ENCODE measurements around the gene MSL1. TPM values are rescaled to one million over a fixed set of nuclear protein-coding genes. Genes with fewer than 3 reads are reported as not detected.

MSL1 gene
- total and polyA plus RNA-seq, 2 of the 13 experiments (the other 11 are each of a cell fraction or from before 2014, with no cell fraction given): 63.8 to 88.5 TPM

DNA sequence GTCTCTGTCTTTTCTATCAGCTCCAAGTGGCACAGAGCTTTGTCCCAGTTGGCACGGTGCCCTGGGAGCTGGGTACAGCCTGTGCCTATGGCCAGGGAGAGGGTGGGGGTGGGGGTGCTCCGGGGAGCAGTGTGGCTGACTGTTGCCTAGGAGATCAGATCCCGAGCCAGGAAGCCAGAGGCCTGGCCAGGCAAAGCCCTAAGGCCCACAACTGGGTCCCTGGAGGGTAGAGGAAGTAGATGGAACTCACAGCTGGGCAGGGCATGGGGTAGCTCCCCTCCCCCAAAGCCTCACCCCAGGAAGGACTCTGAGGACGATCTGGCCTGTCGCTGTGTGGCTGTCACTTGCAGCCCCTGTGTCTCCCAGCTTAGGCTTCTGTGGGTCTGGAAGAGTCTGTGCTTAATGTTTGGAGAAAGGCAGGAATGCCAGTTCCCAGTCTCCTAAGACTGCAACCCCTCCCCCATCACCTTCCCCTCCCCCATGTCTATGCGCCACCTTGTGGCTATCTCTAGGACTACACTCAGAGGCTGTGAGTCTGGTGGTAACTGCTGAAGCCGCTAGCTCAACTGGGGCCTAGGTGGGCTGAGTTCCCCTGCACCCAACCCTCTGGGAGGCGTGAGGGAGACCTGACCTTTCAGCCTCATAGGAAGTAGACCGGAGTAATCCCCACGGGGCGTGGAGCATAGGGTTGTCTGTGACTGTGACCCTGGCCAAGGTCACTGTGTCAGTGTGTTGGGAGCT, 46.4 kb upstream of the MSL1 start (continued):
- TF ChIP-seq, protein P1, sequence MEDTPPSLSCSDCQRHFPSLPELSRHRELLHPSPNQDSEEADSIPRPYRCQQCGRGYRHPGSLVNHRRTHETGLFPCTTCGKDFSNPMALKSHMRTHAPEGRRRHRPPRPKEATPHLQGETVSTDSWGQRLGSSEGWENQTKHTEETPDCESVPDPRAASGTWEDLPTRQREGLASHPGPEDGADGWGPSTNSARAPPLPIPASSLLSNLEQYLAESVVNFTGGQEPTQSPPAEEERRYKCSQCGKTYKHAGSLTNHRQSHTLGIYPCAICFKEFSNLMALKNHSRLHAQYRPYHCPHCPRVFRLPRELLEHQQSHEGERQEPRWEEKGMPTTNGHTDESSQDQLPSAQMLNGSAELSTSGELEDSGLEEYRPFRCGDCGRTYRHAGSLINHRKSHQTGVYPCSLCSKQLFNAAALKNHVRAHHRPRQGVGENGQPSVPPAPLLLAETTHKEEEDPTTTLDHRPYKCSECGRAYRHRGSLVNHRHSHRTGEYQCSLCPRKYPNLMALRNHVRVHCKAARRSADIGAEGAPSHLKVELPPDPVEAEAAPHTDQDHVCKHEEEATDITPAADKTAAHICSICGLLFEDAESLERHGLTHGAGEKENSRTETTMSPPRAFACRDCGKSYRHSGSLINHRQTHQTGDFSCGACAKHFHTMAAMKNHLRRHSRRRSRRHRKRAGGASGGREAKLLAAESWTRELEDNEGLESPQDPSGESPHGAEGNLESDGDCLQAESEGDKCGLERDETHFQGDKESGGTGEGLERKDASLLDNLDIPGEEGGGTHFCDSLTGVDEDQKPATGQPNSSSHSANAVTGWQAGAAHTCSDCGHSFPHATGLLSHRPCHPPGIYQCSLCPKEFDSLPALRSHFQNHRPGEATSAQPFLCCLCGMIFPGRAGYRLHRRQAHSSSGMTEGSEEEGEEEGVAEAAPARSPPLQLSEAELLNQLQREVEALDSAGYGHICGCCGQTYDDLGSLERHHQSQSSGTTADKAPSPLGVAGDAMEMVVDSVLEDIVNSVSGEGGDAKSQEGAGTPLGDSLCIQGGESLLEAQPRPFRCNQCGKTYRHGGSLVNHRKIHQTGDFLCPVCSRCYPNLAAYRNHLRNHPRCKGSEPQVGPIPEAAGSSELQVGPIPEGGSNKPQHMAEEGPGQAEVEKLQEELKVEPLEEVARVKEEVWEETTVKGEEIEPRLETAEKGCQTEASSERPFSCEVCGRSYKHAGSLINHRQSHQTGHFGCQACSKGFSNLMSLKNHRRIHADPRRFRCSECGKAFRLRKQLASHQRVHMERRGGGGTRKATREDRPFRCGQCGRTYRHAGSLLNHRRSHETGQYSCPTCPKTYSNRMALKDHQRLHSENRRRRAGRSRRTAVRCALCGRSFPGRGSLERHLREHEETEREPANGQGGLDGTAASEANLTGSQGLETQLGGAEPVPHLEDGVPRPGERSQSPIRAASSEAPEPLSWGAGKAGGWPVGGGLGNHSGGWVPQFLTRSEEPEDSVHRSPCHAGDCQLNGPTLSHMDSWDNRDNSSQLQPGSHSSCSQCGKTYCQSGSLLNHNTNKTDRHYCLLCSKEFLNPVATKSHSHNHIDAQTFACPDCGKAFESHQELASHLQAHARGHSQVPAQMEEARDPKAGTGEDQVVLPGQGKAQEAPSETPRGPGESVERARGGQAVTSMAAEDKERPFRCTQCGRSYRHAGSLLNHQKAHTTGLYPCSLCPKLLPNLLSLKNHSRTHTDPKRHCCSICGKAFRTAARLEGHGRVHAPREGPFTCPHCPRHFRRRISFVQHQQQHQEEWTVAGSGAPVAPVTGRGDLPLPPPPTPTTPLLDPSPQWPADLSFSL (CRISPR knock-in tag; IDR thresholded peaks at IDR 0.05): no peak
- 0 out of 2 replicates have a peak, but pooled peaks have one; percentile 43 for TF ChIP-seq ZNF761 (CRISPR knock-in tag; conservative IDR thresholded peaks at IDR 0.05)
- no peak for TF ChIP-seq KLF15 (CRISPR knock-in tag; IDR thresholded peaks at IDR 0.05; ENCODE audit: borderline replicate concordance)
- TF ChIP-seq, protein P2, sequence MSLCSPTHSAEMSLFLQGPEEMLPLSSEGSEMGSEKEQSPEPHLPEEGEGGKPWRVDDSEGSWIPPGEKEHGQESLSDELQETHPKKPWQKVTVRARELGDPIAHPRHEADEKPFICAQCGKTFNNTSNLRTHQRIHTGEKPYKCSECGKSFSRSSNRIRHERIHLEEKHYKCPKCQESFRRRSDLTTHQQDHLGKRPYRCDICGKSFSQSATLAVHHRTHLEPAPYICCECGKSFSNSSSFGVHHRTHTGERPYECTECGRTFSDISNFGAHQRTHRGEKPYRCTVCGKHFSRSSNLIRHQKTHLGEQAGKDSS (CRISPR knock-in tag; IDR thresholded peaks at IDR 0.05; ENCODE audit: borderline replicate concordance, low read depth): no peak; the same call in 1 of the 2 replicates
- no peak for TF ChIP-seq DMAP1 (CRISPR knock-in tag; IDR thresholded peaks at IDR 0.05)
- TF ChIP-seq, protein P3, sequence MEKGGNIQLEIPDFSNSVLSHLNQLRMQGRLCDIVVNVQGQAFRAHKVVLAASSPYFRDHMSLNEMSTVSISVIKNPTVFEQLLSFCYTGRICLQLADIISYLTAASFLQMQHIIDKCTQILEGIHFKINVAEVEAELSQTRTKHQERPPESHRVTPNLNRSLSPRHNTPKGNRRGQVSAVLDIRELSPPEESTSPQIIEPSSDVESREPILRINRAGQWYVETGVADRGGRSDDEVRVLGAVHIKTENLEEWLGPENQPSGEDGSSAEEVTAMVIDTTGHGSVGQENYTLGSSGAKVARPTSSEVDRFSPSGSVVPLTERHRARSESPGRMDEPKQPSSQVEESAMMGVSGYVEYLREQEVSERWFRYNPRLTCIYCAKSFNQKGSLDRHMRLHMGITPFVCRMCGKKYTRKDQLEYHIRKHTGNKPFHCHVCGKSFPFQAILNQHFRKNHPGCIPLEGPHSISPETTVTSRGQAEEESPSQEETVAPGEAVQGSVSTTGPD (CRISPR knock-in tag; IDR thresholded peaks at IDR 0.05): no peak
- TF ChIP-seq ZNF737 (CRISPR knock-in tag; IDR thresholded peaks at IDR 0.05; ENCODE audit: borderline replicate concordance): no peak
- TF ChIP-seq IRX3 (CRISPR knock-in tag; IDR thresholded peaks at IDR 0.05; ENCODE audit: borderline replicate concordance, low read depth): no peak
- no peak for TF ChIP-seq SMARCC2 (IDR thresholded peaks at IDR 0.05)
- TF ChIP-seq THYN1 (CRISPR knock-in tag; IDR thresholded peaks at IDR 0.05; ENCODE audit: borderline replicate concordance, low read depth): no peak
- TF ChIP-seq ZNF44 (CRISPR knock-in tag; IDR thresholded peaks at IDR 0.05): no peak
- no peak for TF ChIP-seq NCOA1 (CRISPR knock-in tag; IDR thresholded peaks at IDR 0.05)
- TF ChIP-seq ZNF678 (CRISPR knock-in tag; IDR thresholded peaks at IDR 0.05): no peak
- TF ChIP-seq, protein P4, sequence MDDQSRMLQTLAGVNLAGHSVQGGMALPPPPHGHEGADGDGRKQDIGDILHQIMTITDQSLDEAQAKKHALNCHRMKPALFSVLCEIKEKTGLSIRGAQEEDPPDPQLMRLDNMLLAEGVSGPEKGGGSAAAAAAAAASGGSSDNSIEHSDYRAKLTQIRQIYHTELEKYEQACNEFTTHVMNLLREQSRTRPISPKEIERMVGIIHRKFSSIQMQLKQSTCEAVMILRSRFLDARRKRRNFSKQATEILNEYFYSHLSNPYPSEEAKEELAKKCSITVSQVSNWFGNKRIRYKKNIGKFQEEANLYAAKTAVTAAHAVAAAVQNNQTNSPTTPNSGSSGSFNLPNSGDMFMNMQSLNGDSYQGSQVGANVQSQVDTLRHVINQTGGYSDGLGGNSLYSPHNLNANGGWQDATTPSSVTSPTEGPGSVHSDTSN (CRISPR knock-in tag; IDR thresholded peaks at IDR 0.05; ENCODE audit: borderline replicate concordance): no peak
- TF ChIP-seq, protein P5, sequence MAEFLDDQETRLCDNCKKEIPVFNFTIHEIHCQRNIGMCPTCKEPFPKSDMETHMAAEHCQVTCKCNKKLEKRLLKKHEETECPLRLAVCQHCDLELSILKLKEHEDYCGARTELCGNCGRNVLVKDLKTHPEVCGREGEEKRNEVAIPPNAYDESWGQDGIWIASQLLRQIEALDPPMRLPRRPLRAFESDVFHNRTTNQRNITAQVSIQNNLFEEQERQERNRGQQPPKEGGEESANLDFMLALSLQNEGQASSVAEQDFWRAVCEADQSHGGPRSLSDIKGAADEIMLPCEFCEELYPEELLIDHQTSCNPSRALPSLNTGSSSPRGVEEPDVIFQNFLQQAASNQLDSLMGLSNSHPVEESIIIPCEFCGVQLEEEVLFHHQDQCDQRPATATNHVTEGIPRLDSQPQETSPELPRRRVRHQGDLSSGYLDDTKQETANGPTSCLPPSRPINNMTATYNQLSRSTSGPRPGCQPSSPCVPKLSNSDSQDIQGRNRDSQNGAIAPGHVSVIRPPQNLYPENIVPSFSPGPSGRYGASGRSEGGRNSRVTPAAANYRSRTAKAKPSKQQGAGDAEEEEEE (CRISPR knock-in tag; IDR thresholded peaks at IDR 0.05; ENCODE audit: borderline replicate concordance): no peak
- no peak for TF ChIP-seq TP53 (CRISPR knock-in tag; conservative IDR thresholded peaks at IDR 0.05)
